ENCODE data around the gene ATF1. TPM values are rescaled to one million over a fixed set of nuclear protein-coding genes. Genes with fewer than 3 reads are reported as not detected.
A peak's percentile ranks its signal among the peaks of the same experiment; 100 is the strongest.

Gene ATF1
- 18.5 and 20.1 TPM in 2 replicates for total RNA-seq

GRCh38 chr12:50763639-50764285 is at the start of gene ATF1:
Gene ATF1, plus strand, starts transcription at chr12:50764101. Its CDS starts 16,045 bp downstream, at chr12:50780146.
- DNase-seq (ENCODE audit: low read depth in 2 of 2) = peak; percentile 82 to 94

GRCh38 chr12:50715174-50715573 is 48.7 kb upstream of the ATF1 start:
- DNase-seq (ENCODE audit: low read depth in 2 of 2) = no peak

GRCh38 chr12:50718760-50719159 is 45.1 kb upstream of the ATF1 start:
- no peak for DNase-seq (ENCODE audit: low read depth in 2 of 2)

- no peak for DNase-seq (ENCODE audit: low read depth in 2 of 2)
Observed at GRCh38 chr12:50720085-50720484, 43.8 kb upstream of the ATF1 start.

GRCh38 chr12:50720501-50720900 is 43.4 kb upstream of the ATF1 start:
- DNase-seq (ENCODE audit: low read depth in 2 of 2) = no peak

- no peak for DNase-seq (ENCODE audit: low read depth in 2 of 2)
Observed at GRCh38 chr12:50723865-50724264, 40.0 kb upstream of the ATF1 start.

- peak; percentile 17 to 50 for DNase-seq (ENCODE audit: low read depth in 2 of 2)
Observed at GRCh38 chr12:50725011-50725942, 38.6 kb upstream of the ATF1 start.

- no peak for DNase-seq (ENCODE audit: low read depth in 2 of 2)
Observed at GRCh38 chr12:50727466-50727865, 36.4 kb upstream of the ATF1 start.

GRCh38 chr12:50728417-50728816 is 35.5 kb upstream of the ATF1 start:
- no peak for DNase-seq (ENCODE audit: low read depth in 2 of 2)

GRCh38 chr12:50728841-50729240 is 35.1 kb upstream of the ATF1 start:
- DNase-seq (ENCODE audit: low read depth in 2 of 2) = no peak

GRCh38 chr12:50732591-50732990 is 31.3 kb upstream of the ATF1 start:
- DNase-seq (ENCODE audit: low read depth in 2 of 2) = no peak

GRCh38 chr12:50733706-50734105 is 30.2 kb upstream of the ATF1 start:
- no peak for DNase-seq (ENCODE audit: low read depth in 2 of 2)

GRCh38 chr12:50734409-50735263 is 29.3 kb upstream of the ATF1 start:
- DNase-seq (ENCODE audit: low read depth in 2 of 2) = peak; percentile 18 to 45

GRCh38 chr12:50739611-50740010 is 24.3 kb upstream of the ATF1 start:
- no peak for DNase-seq (ENCODE audit: low read depth in 2 of 2)

- DNase-seq (ENCODE audit: low read depth in 2 of 2) = peak in 1 of 2 donors; percentile 23
Observed at GRCh38 chr12:50740307-50740706, 23.6 kb upstream of the ATF1 start.

- no peak for DNase-seq (ENCODE audit: low read depth in 2 of 2)
Observed at GRCh38 chr12:50742776-50743175, 21.1 kb upstream of the ATF1 start.

GRCh38 chr12:50745861-50746260 is 18.0 kb upstream of the ATF1 start:
- no peak for DNase-seq (ENCODE audit: low read depth in 2 of 2)

GRCh38 chr12:50746431-50746830 is 17.5 kb upstream of the ATF1 start:
- no peak for DNase-seq (ENCODE audit: low read depth in 2 of 2)

GRCh38 chr12:50747817-50748216 is 16.1 kb upstream of the ATF1 start:
- DNase-seq (ENCODE audit: low read depth in 2 of 2) = no peak

GRCh38 chr12:50749459-50749882 is 14.4 kb upstream of the ATF1 start:
- DNase-seq (ENCODE audit: low read depth in 2 of 2) = no peak

- no peak for DNase-seq (ENCODE audit: low read depth in 2 of 2)
Observed at GRCh38 chr12:50750366-50750765, 13.5 kb upstream of the ATF1 start.
